ENCODE results near the gene TMEM168.

TMEM168 gene

GRCh38 chr7:112715525-112715924 lies 74.7 kb downstream of the TMEM168 start:
- DNase-seq (ENCODE audit: low read depth in 2 of 2, low spot score in 1 of 2): no peak

DNA sequence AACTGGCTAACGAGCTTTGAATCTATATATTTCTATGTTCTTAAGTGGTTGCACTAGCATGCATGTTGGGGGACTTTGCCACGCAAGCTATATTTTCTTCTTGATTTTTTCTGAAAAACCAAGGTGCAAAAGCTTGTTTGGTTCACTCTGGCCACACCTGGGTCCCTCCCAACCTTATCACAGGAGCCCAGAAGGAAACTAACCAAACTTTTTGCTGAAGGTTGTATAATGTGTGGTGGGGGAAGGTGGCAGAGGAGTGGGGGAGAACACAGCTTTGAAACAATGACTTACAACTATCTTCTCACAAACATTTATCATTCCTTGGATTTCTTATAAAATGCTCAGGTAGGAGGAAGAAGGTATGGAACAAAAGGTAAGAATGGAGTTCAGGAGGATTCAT lies 75.3 kb downstream of the TMEM168 start:
- no peak for DNase-seq (ENCODE audit: low read depth in 2 of 2, low spot score in 1 of 2)
